Stimulated activated CD4-positive, alpha-beta T cell treated with anti-CD3 and anti-CD28 coated beads, Interleukin-12 subunit alpha, Interleukin-12 subunit beta, amount 100 ng/mL, for 4 hours (primary cell): Measurements from ENCODE around the gene N4BP3.
"Not testable (repeated sequence)": the region's sequence is repeated elsewhere in the genome, so short reads cannot be mapped to it uniquely, and the experiment has no call there.

ENCODE experiments used
- DNase-seq: peaks from one replicate; pipeline ENCODE4 v3.0.0-alpha.2; 2020

Gene N4BP3

GRCh38 chr5:178123094-178123965 lies 10.0 kb downstream of the N4BP3 start:
- DNase-seq, result no peak

DNA sequence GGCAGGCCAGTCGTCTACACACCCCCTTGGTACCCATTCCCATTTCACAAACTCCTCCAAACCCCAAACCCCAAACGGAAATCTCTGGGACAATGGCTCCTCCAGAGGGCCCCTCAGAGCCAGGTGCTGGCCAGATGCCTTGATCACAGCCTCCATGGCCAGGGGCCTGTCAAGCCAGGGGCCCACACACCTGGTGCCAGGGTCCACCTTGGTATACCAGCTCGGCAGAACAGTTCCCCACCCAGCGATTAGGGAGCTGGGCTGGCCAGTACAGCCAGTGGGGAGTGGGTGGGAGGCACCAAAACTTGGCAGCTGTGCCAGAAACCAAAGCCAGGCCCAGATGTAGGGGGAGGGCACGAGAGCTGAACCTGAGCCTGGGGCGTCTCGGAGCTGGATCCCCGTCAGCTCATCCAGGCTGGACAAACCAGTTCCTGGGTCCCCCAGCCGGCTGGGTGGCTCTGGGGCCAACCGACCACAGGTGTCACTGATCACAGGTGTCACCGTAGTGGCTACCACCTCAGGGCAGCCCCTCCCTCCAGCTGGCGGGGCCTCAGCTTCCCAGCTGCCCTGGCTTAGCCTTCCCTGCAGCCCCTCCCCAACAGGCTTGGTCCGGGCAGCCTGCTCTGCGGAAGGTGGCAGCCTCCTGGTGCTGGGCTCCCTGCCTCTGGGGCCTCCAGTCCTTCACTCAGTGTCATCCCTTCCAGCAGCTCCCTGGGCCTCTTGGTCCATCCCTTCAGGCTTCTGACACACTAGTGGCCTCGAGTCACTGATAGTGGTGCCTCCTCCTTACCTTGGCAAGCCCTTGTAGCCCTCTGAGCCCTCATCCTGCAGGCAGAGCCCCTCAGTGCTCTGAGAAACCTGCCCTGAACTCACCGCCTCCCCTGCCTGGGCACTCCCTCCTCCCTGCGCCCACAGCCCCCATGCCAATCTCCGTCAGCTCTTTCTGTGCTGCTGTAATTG lies 10.9 kb downstream of the N4BP3 start:
- DNase-seq, result no peak

GRCh38 chr5:178125253-178125906 lies 12.0 kb downstream of the N4BP3 start:
- DNase-seq, result no peak

- no peak for DNase-seq
Measured at GRCh38 chr5:178126556-178126955, 13.2 kb downstream of the N4BP3 start.

GRCh38 chr5:178127300-178128009 lies 14.1 kb downstream of the N4BP3 start:
- not testable (repeated sequence) for DNase-seq

GRCh38 chr5:178129296-178129695 lies 16.0 kb downstream of the N4BP3 start:
- no peak for DNase-seq

DNA sequence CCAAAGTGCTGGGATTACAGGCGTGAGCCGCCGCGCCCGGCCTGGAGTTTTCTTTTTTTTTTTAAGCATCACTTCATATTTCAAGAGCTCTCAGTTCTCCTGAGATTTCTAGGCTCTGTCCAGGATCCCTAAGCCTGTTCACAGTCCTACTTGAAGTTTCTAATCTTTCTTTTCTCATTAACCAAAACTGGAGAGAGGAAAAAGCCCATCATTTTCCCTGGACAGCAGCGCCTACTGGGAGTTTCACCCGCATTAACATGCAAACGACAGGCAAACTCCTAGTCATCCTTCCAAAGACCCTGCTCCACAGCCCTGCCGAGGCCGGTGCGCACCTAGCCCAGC lies 16.9 kb downstream of the N4BP3 start:
- not testable (repeated sequence) for DNase-seq

- DNase-seq, result peak; percentile 84
Measured at GRCh38 chr5:178130576-178131445, 17.5 kb downstream of the N4BP3 start, which contains the start of gene RMND5B. RMND5B (plus strand) TSS chr5:178131014; CDS start chr5:178138120, 7,106 bp downstream.

DNA sequence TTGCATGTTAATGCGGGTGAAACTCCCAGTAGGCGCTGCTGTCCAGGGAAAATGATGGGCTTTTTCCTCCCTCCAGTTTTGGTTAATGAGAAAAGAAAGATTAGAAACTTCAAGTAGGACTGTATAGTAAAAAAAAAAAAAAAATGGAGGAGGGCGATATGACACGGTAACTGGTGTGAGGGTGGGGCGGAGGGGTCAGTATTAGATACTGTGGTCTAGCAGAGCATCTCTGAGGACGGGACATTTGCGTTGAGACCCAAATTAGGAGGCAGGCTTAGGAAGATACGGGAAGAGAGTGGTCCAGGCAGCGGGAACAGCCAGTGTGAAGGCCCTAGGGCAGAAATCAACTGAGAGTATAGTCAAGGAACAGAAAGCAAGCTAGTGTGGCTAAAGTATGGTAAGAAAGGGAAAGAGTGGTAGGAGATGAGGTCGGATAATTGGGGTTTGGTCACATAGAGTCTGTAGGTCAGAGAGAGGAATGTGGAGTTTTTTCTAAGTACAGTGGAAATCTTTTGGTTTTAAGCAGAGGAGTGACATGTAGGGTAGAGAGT lies 18.2 kb downstream of the N4BP3 start:
- no peak for DNase-seq

GRCh38 chr5:178136990-178137389 lies 23.7 kb downstream of the N4BP3 start:
- DNase-seq, result no peak

GRCh38 chr5:178137991-178138390 lies 24.7 kb downstream of the N4BP3 start:
- DNase-seq, result no peak

GRCh38 chr5:178141550-178141949 lies 28.2 kb downstream of the N4BP3 start:
- DNase-seq, result no peak

DNA sequence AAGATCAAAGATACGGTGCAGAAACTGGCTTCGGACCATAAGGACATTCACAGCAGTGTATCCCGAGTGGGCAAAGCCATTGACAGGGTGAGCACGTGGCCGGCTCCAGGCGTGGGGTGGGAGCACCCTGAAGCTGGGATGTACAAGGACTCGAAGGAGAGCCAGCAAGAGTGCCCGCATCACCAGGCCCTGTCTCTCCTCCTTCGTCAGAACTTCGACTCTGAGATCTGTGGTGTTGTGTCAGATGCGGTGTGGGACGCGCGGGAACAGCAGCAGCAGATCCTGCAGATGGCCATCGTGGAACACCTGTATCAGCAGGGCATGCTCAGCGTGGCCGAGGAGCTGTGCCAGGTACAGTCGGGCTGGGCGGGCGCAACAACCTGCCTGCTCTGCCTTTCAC lies 29.3 kb downstream of the N4BP3 start:
- no peak for DNase-seq

GRCh38 chr5:178143246-178143645 lies 29.9 kb downstream of the N4BP3 start:
- DNase-seq, result no peak

DNA sequence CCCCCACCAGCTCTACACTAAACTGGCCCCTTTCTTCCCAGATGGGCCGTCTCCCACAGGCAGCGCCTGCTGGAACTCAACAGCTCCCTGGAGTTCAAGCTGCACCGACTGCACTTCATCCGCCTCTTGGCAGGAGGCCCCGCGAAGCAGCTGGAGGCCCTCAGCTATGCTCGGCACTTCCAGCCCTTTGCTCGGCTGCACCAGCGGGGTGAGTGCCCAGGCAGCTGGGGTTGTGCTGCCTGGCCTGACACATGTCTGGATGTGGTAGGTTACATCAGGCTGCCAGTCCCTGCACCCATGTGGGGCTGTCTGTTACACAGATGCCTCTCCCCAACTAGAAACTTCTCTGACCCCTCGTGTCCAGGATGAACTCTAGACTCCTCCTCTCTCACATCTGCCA lies 30.6 kb downstream of the N4BP3 start:
- DNase-seq, result no peak

- DNase-seq, result peak; percentile 66
Measured at GRCh38 chr5:178145965-178146820, 32.9 kb downstream of the N4BP3 start.

- no peak for DNase-seq
Measured at GRCh38 chr5:178147406-178147805, 34.1 kb downstream of the N4BP3 start.

- no peak for DNase-seq
Measured at GRCh38 chr5:178149199-178149932, 36.0 kb downstream of the N4BP3 start.

DNA sequence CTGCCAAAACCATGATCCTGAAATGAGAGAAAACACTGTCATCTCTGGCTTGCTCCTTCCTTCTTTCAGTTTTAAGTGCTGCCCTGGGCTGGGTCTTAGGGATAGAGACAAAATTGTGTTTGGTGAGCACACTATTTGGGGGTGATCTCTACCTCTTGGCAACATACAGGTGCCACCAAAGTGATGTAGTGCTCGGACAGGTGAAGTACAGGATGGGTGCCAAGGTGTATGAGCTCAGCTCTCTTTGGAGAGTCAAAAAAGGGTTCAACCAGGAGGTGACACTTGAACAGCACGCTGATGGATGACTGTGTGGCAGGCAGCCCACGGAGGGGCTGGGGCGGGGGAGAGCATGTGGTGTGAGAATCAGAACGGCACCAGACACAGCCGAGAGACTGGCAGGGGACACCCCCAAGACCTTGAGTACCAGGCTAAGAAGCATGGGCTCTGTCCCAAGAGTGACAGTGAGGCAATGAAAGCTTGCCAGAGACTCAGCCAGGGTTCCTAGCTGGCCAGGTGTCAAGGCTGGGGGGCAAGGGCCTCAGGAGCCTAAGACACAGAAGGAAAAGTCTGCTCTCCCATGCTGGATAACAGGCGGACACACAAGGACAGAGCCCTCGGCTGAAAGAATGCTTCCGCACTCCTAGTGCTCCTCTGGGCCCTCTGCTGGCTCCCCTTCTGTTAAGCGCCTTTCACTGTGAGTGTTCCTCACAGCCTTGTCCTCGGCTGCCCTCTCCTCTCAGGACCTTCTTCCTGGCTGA lies 37.8 kb downstream of the N4BP3 start:
- DNase-seq, result no peak
